HUES48 (cell line): Measurements from ENCODE around the gene PTGFR.

Experiments used
- H3K27ac ChIP-seq: one replicate; pipeline ENCODE4 v1.7.0; 2013; ENCODE audit warnings: low read depth, low read length, inconsistent platforms
- H3K27me3 ChIP-seq: 2 replicates; pipeline ENCODE4 v1.6.1; 2013; ENCODE audit warnings: mild to moderate bottlenecking, low read length; ENCODE audit not compliant: control insufficient read depth, insufficient read depth
- H3K36me3 ChIP-seq: 2 replicates; pipeline ENCODE4 v1.6.1; 2013; ENCODE audit warnings: low read length; ENCODE audit not compliant: control insufficient read depth, insufficient read depth
- H3K4me1 ChIP-seq: 2 replicates; pipeline ENCODE4 v1.6.1; 2013; ENCODE audit warnings: mild to moderate bottlenecking, low read length; ENCODE audit not compliant: control insufficient read depth, insufficient read depth
- H3K4me3 ChIP-seq: 2 replicates; pipeline ENCODE4 v1.5.1; 2013; ENCODE audit warnings: mild to moderate bottlenecking, low read depth, low read length
- H3K9ac ChIP-seq: 2 replicates; pipeline ENCODE4 v1.6.1; 2013; ENCODE audit warnings: mild to moderate bottlenecking, low read depth, low read length, moderate library complexity
- H3K9me3 ChIP-seq: 2 replicates; pipeline ENCODE4 v1.6.1; 2013; ENCODE audit warnings: low read length; ENCODE audit not compliant: control insufficient read depth, insufficient read depth

The PTGFR gene

DNA sequence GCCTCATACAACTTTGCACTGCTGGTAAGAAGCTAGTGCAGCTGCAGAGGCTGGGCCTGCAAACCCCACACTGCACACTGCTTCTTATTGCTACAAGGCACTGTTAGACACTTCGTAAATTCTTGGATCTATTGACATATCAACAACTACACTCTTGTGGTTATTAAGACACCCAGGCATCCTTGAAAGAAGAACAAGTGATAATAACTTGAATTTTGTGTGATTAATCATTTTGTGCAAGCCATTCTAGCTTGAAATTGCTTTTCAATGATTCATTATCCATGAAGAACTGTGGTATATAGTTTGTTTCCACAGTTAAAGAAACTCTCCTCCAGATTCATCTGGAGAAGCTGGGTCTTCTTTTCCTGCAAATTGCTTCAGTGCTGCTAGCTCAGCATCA is 95.8 kb downstream of the PTGFR start:
- H3K36me3 ChIP-seq, result no peaks in the 10 kb centered on the region
- H3K27ac ChIP-seq, result no peak overlapping the region

DNA sequence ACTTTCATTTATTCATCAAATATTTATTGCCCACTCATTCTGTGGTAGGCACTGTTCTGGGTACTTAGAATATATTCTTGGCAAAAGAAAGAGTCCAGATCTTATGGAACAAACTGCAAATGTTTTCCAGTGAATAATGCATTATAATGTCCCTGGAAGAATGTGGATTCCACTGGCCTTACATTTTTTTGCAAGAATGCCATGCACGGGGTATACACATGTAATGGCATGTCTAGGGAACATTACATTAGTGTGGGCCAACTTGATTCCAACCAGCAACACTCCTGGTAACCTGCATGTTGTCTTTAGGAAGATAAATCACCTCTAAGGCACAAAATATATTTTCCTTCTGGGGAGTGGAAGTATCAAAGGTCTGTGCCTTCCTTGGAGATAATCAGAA is 96.4 kb downstream of the PTGFR start:
- no peak overlapping the region for H3K9ac ChIP-seq
- H3K9me3 ChIP-seq, result no peaks in the 10 kb centered on the region
- H3K4me3 ChIP-seq, result no peak overlapping the region
- no peaks in the 10 kb centered on the region for H3K4me1 ChIP-seq
- no peaks in the 10 kb centered on the region for H3K27me3 ChIP-seq
- H3K27ac ChIP-seq, result no peak overlapping the region
- no peaks in the 10 kb centered on the region for H3K36me3 ChIP-seq

More for the DNA sequence above, 95.8 kb downstream of the PTGFR start:
- Histone ChIP-seq H3K9me3 (no peaks in the 10 kb centered on the region), H3K4me1 (no peaks in the 10 kb centered on the region), H3K27me3 (no peaks in the 10 kb centered on the region), H3K4me3 (no peak overlapping the region), H3K9ac (no peak overlapping the region)
